GM12878 (cell line): Measurements from ENCODE around the gene STAT3. TPM values are rescaled to one million over a fixed set of nuclear protein-coding genes. Genes with fewer than 3 reads are reported as not detected.

Experiments
- ASH2L ChIP-seq: fragments of 300-600, 200-600 bp; sonication (generic); IDR thresholded peaks from 2 replicates; pipeline ENCODE4 v1.6.1; 2017; ENCODE audit warnings: low read depth, mild to moderate bottlenecking, borderline replicate concordance
- CBFB ChIP-seq: IDR thresholded peaks from 2 replicates; pipeline ENCODE4 v1.6.1; 2016; ENCODE audit warnings: antibody characterized with exemption, low read depth
- CBX3 ChIP-seq: fragments of 200-600 bp; sonication (generic); IDR thresholded peaks from 2 replicates; pipeline ENCODE4 v1.6.1; 2016; ENCODE audit warnings: low read depth, borderline replicate concordance
- CHD2 ChIP-seq: IDR thresholded peaks from 2 replicates; pipeline ENCODE4 v1.6.1; 2011; ENCODE audit warnings: low read depth, low read length, improper control_type of control experiment, borderline replicate concordance
- CREB1 ChIP-seq: IDR thresholded peaks from 2 replicates; pipeline ENCODE4 v1.6.1; 2012; ENCODE audit warnings: low read depth, mild to moderate bottlenecking, inconsistent platforms
- ELK1 ChIP-seq: IDR thresholded peaks from 2 replicates; pipeline ENCODE4 v1.6.1; 2012; ENCODE audit warnings: low read depth, low read length, improper control_type of control experiment
- GABPA ChIP-seq: IDR thresholded peaks from 2 replicates; pipeline ENCODE4 v1.6.1; 2014; ENCODE audit warnings: antibody characterized with exemption, low read depth, mild to moderate bottlenecking, inconsistent platforms
- HCFC1 ChIP-seq: fragments of 150-350 bp; IDR thresholded peaks from 2 replicates; pipeline ENCODE4 v1.6.1; 2014; ENCODE audit warnings: low read length
- HDGF ChIP-seq: fragments of 450-650 bp; IDR thresholded peaks from 2 replicates; pipeline ENCODE4 v1.6.1; 2016; ENCODE audit warnings: antibody characterized with exemption
- IKZF2 ChIP-seq, 2 experiments: fragments of 450-650 bp; IDR thresholded peaks; 2 replicates each; pipeline ENCODE4 v1.6.1; 2017; ENCODE audit warnings: mild to moderate bottlenecking in 2 of 2, moderate library complexity in 2 of 2
- IRF4 ChIP-seq: IDR thresholded peaks from 2 replicates; pipeline ENCODE4 v1.6.1; 2011; ENCODE audit warnings: low read depth, low read length
- KDM1A ChIP-seq: fragments of 200-600 bp; sonication (generic); IDR thresholded peaks from 2 replicates; pipeline ENCODE4 v1.6.1; 2016; ENCODE audit warnings: borderline replicate concordance
- MEF2A ChIP-seq: IDR thresholded peaks from 2 replicates; pipeline ENCODE4 v1.6.1; 2011; ENCODE audit warnings: low read depth, mild to moderate bottlenecking, low read length, moderate library complexity; ENCODE audit not compliant: insufficient read depth
- MEF2B ChIP-seq: fragments of 450-650 bp; IDR thresholded peaks from 2 replicates; pipeline ENCODE4 v1.6.1; 2018; ENCODE audit warnings: mild to moderate bottlenecking, moderate library complexity; ENCODE audit not compliant: partially characterized antibody, poor library complexity, severe bottlenecking
- MYB ChIP-seq: fragments of 150-350 bp; IDR thresholded peaks from 2 replicates; pipeline ENCODE4 v1.6.1; 2014; ENCODE audit warnings: mild to moderate bottlenecking, low read depth, low read length, borderline replicate concordance
- PAX8 ChIP-seq: fragments of 450-650 bp; IDR thresholded peaks from 2 replicates; pipeline ENCODE4 v1.6.1; 2017; ENCODE audit warnings: mild to moderate bottlenecking, moderate library complexity
- PML ChIP-seq: IDR thresholded peaks from 2 replicates; pipeline ENCODE4 v1.6.1; 2012; ENCODE audit warnings: low read length, inconsistent platforms
- POLR2A ChIP-seq: IDR thresholded peaks from 2 replicates; pipeline ENCODE4 v1.6.1; 2011; ENCODE audit warnings: low read depth, mild to moderate bottlenecking, low read length
- POLR2AphosphoS2 ChIP-seq: IDR thresholded peaks from 2 replicates; pipeline ENCODE4 v1.6.1; 2011; ENCODE audit warnings: low read depth, mild to moderate bottlenecking, low read length, improper control_type of control experiment, moderate library complexity
- RFX5 ChIP-seq: IDR thresholded peaks from 2 replicates; pipeline ENCODE4 v1.6.1; 2011; ENCODE audit warnings: low read depth, low read length, improper control_type of control experiment
- SIX5 ChIP-seq: IDR thresholded peaks from 2 replicates; pipeline ENCODE4 v1.6.1; 2011; ENCODE audit warnings: mild to moderate bottlenecking, low read depth, low read length, moderate library complexity; ENCODE audit not compliant: severe bottlenecking
- SPI1 ChIP-seq: IDR thresholded peaks from 2 replicates; pipeline ENCODE4 v1.6.1; 2011; ENCODE audit warnings: low read depth, mild to moderate bottlenecking, low read length, moderate library complexity, borderline replicate concordance; ENCODE audit not compliant: insufficient read depth
- SREBF2 ChIP-seq: IDR thresholded peaks from 2 replicates; pipeline ENCODE4 v1.6.1; 2012; ENCODE audit warnings: mild to moderate bottlenecking, low read length
- TBL1XR1 ChIP-seq: IDR thresholded peaks from 2 replicates; pipeline ENCODE4 v1.6.1; 2012; ENCODE audit warnings: low read depth, low read length, improper control_type of control experiment
- USF1 ChIP-seq: IDR thresholded peaks from 2 replicates; pipeline ENCODE4 v1.6.1; 2011; ENCODE audit warnings: borderline replicate concordance, low read depth, mild to moderate bottlenecking, moderate library complexity, mixed read lengths, low read length; ENCODE audit not compliant: insufficient read depth; ENCODE audit errors: extremely low read length
- ZBTB40 ChIP-seq: fragments of 450-650 bp; IDR thresholded peaks from 2 replicates; pipeline ENCODE4 v1.6.1; 2016; ENCODE audit warnings: mild to moderate bottlenecking, moderate library complexity, borderline replicate concordance
- ZNF274 ChIP-seq: IDR thresholded peaks from one replicate; pipeline ENCODE4 v1.8.0; 2011; ENCODE audit not compliant: insufficient read length, insufficient read depth
- ZNF622 ChIP-seq: fragments of 450-650 bp; IDR thresholded peaks from 2 replicates; pipeline ENCODE4 v1.6.1; 2017; ENCODE audit warnings: mild to moderate bottlenecking, inconsistent platforms
- polyA plus RNA-seq, 11 experiments: library from polyadenylated mRNA; depleted of rRNA in 4 of 11; unstranded in 6 of 11; stranded (reverse) in 5 of 11; fragments of >200 nt; fragmentation: Nextera tagmentation in 4 of 11; fragmentation: Illumina TruSeq in 1 of 11; extraction: Ambion mirVana in 4 of 11; extraction: Trizol in 1 of 11; gene quantifications; 1 replicate in 1 of 11; 2 replicates in 10 of 11; pipeline versions ENCODE4 v1.2.1 to v1.2.3, GENCODE V29; 2011 to 2016; ENCODE audit warnings: inconsistent platforms in 2 of 11, missing spikeins in 2 of 11, low read depth in 1 of 11
- total RNA-seq, 4 experiments: library from RNA; depleted of rRNA in 3 of 4; stranded (reverse); fragments of >200 nt in 3 of 4; fragmentation: Illumina TruSeq in 1 of 4; extraction: Trizol in 1 of 4; gene quantifications; 2 replicates each; pipeline versions ENCODE4 v1.2.1 to v1.2.3, GENCODE V29; 2013 to 2021

STAT3 gene
- total and polyA plus RNA-seq, 10 of the 15 experiments (the other 5 are each of a cell fraction or from before 2014, with no cell fraction given) = 18.4 to 96.4 (median 60.9) TPM

DNA sequence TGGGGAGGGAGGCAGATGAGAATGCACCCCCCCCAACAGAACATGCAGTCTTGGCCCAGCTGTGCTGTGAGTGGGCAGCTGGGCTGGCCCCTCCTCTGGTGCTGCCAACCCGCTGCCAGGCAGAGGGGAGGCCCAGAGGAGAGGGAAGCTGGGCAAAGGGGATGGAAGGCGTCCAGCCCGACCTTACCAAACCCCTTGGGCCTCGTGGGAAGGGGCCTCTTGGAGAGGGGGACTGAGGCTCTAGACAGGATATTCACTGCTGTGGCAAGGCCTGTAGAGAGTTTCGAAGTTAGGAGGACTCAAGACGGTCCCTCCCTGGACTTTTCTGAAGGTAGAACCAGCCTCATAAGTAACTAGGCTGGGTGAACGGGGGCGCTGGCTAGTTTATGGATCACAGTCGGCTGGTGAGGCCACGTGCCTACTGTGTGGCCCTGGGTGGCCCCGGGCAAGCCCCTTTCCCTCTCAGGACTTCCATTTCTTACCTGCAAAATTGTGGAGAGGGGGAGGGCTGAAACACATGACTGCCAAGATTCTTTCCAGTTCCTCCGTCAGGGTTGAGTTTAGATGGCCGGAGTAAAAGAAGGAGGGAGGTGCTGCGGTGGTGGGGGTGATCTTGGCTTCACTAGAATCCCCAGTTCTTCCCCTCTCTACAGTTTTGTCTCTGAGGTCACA is 100.8 kb downstream of the STAT3 start (continued):
- TF ChIP-seq POLR2AphosphoS2 (0 out of 2 replicates have a peak, but pooled peaks have one; percentile 42), POLR2A (peak; percentile 74), CBX3 (no peak), ZBTB40 (no peak), PML (no peak), MEF2A (no peak), SPI1 (no peak), SIX5 (no peak), SREBF2 (no peak), IKZF2 (IDR thresholded peaks at IDR 0.05) (no peak), CHD2 (no peak), MYB (no peak), ZNF274 (no peak), TBL1XR1 (no peak), ASH2L (no peak), IRF4 (no peak), GABPA (no peak), CBFB (no peak), RFX5 (no peak), CREB1 (no peak), HDGF (no peak), USF1 (peak; percentile 11), HCFC1 (no peak), ELK1 (no peak), KDM1A (no peak), PAX8 (no peak), MEF2B (no peak), ZNF622 (no peak)
